ENCODE results near the gene ADIPOR2. TPM values are rescaled to one million over a fixed set of nuclear protein-coding genes. Genes with fewer than 3 reads are reported as not detected.

The ADIPOR2 gene
- total and polyA plus RNA-seq, 2 of the 4 experiments (the other 2 are of a cell fraction) = 20.0 to 24.9 TPM

DNA sequence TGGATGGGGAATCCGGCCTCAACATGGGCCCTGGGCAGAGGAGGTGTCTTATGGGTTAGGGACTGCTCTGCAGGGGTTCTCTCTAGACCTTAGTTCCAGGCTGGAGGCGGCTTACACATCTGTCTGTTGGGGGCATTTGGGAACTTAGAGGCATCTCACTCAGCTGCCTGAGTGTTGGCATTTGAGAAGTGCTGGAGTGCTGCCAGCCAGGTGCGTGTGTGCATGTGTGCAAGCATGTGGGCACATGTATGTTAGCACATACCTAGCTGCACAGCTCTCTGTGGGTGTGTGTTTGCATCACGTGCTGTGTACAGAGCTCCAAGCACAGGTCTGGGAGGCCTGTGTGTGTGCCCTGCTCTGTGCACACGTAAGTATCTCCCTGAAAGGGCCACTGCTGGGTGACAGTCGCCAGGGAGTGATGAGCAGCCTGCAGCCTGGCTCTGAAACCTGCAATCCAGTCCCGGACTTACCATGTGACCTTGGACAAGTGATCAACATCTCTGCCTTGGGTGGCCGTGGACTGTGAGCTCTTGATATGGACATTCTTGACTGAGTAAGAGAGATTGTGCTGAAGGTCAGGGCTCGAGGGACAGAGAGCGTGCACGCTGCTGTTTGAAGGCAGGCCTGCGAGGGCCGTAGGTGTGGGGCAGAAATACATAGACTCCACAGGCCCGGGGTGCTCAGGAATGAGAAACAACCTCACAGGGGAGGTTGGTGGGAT, 134.7 kb downstream of the ADIPOR2 start:
- Histone ChIP-seq H3K14ac (replicated peaks; ENCODE audit: low read depth, low read length) (no peak overlapping the region), H4K8ac (ENCODE audit: low read depth in 2 of 2, low read length in 2 of 2) (no peak overlapping the region), H2BK20ac (ENCODE audit: low read depth, low read length) (no peak overlapping the region), H3K4me2 (ENCODE audit: low read depth, low read length) (no peak overlapping the region), H4K91ac (ENCODE audit: insufficient read depth, low read depth, low read length) (no peak overlapping the region), H2BK5ac (ENCODE audit: low read depth, low read length, poor library complexity, severe bottlenecking) (no peak overlapping the region), H3K4ac (ENCODE audit: low read depth, low read length) (no peak overlapping the region), H3K9me3 (ENCODE audit: control insufficient read depth, insufficient read depth, low read length) (no peaks in the 10 kb centered on the region), H3K79me1 (ENCODE audit: low read depth in 1 of 2, low read length in 2 of 2) (no peaks in the 10 kb centered on the region), H2AK9ac (replicated peaks; ENCODE audit: low read depth, low read length, poor library complexity) (no peak overlapping the region), H3K4me1 (ENCODE audit: control insufficient read depth, insufficient read depth, low read length) (no peaks in the 10 kb centered on the region), H2AK5ac (ENCODE audit: low read depth, low read length) (no peak overlapping the region), H3K9me1 (ENCODE audit: insufficient read depth, low read length) (no peaks in the 10 kb centered on the region), H3K56ac (ENCODE audit: extremely low read depth, insufficient read depth, low read length) (no peak overlapping the region), H3K23ac (ENCODE audit: low read depth, low read length) (no peak overlapping the region), H2AFZ (replicated peaks; ENCODE audit: low read length, poor library complexity) (no peak overlapping the region), H3K36me3 (ENCODE audit: control insufficient read depth, insufficient read depth, low read length) (no peaks in the 10 kb centered on the region), H3K18ac (ENCODE audit: low read depth, low read length) (no peak overlapping the region), H4K5ac (ENCODE audit: low read depth, low read length) (no peak overlapping the region), H3K27ac (ENCODE audit: insufficient read depth, low read length) (no peak overlapping the region), H4K20me1 (ENCODE audit: insufficient read depth, low read length) (no peaks in the 10 kb centered on the region; the same call in 1 of the 2 replicates), H3K9ac (ENCODE audit: low read depth, low read length) (no peak overlapping the region), H3K4me3 (ENCODE audit: insufficient read depth, low read depth, low read length) (no peak overlapping the region), H3K27me3 (ENCODE audit: control insufficient read depth, insufficient read depth, low read length) (peaks cover 79% of the 10 kb centered on the region), H2BK120ac (ENCODE audit: low read depth, low read length) (no peak overlapping the region), H2BK15ac (ENCODE audit: low read depth, low read length) (no peak overlapping the region)
- TF ChIP-seq SMC3 (IDR thresholded peaks at IDR 0.05; ENCODE audit: low read depth, low read length) = no peak
- TF ChIP-seq, protein P1, sequence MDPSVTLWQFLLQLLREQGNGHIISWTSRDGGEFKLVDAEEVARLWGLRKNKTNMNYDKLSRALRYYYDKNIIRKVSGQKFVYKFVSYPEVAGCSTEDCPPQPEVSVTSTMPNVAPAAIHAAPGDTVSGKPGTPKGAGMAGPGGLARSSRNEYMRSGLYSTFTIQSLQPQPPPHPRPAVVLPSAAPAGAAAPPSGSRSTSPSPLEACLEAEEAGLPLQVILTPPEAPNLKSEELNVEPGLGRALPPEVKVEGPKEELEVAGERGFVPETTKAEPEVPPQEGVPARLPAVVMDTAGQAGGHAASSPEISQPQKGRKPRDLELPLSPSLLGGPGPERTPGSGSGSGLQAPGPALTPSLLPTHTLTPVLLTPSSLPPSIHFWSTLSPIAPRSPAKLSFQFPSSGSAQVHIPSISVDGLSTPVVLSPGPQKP (IDR thresholded peaks at IDR 0.05; ENCODE audit: borderline replicate concordance, low read depth, low read length) = no peak
- no peak for TF ChIP-seq RCOR1 (IDR thresholded peaks at IDR 0.05; ENCODE audit: insufficient replicate concordance, low read length)
- no peak for TF ChIP-seq FOS (IDR thresholded peaks at IDR 0.05; ENCODE audit: low read depth, low read length)
- no peak for TF ChIP-seq BHLHE40 (IDR thresholded peaks at IDR 0.05; ENCODE audit: low read depth, low read length)
- TF ChIP-seq MXI1 (IDR thresholded peaks at IDR 0.05; ENCODE audit: borderline replicate concordance, low read depth, low read length) = no peak
- in situ Hi-C loops (cut with MboI; ENCODE audit: low sequenced_read_pairs) (no loop called here), intact Hi-C loops (cut with micrococcal nuclease) (no loop called here), dilution Hi-C loops (cut with HindIII; ENCODE audit: low sequenced_read_pairs, unreplicated experiment) (no loop called here)
- no TSS peak for BruUV-seq (replicated peaks)
- 62% methylated on average over 2 of the region's 14 CpGs; no CpG with 5 or more reads in 1 of the 2 experiments for WGBS, 2 experiments (ENCODE audit: extremely low coverage in 2 of 2, insufficient read length in 1 of 2)
- ChIA-PET CTCF (no interaction called here), POLR2A (ENCODE audit: unreplicated experiment) (no interaction called here)
- ATAC-seq (ENCODE audit: low read depth) (no peak), DNase-seq (no peak)
